SK-N-SH (cell line): Measurements from ENCODE around the gene MPV17L2. TPM values are rescaled to one million over a fixed set of nuclear protein-coding genes. Genes with fewer than 3 reads are reported as not detected.

ENCODE experiments used
- CTCF ChIA-PET: fragments of 300-600, 350-600 bp; formaldehyde crosslinking; extraction: SDS; loops from one replicate; lab custom pipeline; 2021; lab: Yijun Ruan, JAX
- POLR2A ChIA-PET: fragments of 350-600 bp; sonication (Branson Sonifier 250); formaldehyde crosslinking; extraction: SDS; loops from one replicate; lab custom pipeline; 2020; ENCODE audit warnings: antibody characterized with exemption, inconsistent platforms; lab: Yijun Ruan, JAX
- DNase-seq: peaks from one replicate; pipeline ENCODE4 v3.0.0; 2012
- H2AFZ ChIP-seq: fragments of 200-600 bp; sonication (generic); 2 replicates; pipeline ENCODE4 v1.8.1; 2016; ENCODE audit warnings: antibody characterized with exemption, mild to moderate bottlenecking, low read depth
- H3F3A ChIP-seq: fragments of 200-600 bp; sonication (generic); replicated peaks from 2 replicates; pipeline ENCODE3; 2016; ENCODE audit warnings: antibody characterized with exemption, mild to moderate bottlenecking; ENCODE audit not compliant: insufficient read depth
- H3K27ac ChIP-seq, 2 experiments: fragments of 200-500 bp in 1 of 2; fragments of 200-600 bp in 1 of 2; sonication (Bioruptor generic) in 1 of 2; sonication (generic), shearing (Covaris generic) in 1 of 2; 2 replicates each; pipeline versions ENCODE4 v1.5.1 to v1.6.1; 2014 to 2016; ENCODE audit warnings: low read depth in 2 of 2, inconsistent platforms in 1 of 2, low read length in 1 of 2, mild to moderate bottlenecking in 1 of 2, mixed read lengths in 1 of 2
- H3K27me3 ChIP-seq: fragments of 200-600 bp; sonication (generic), shearing (Covaris generic); 2 replicates; pipeline ENCODE4 v1.6.1; 2016; ENCODE audit warnings: mixed run types; ENCODE audit not compliant: insufficient read depth
- H3K36me3 ChIP-seq, 2 experiments: fragments of 200-500 bp in 1 of 2; fragments of 200-600 bp in 1 of 2; sonication (Bioruptor generic) in 1 of 2; sonication (generic) in 1 of 2; replicated peaks in 1 of 2; 2 replicates each; pipeline versions ENCODE3 to v1.5.1; 2014 to 2016; ENCODE audit warnings: low read length in 1 of 2, mild to moderate bottlenecking in 1 of 2; ENCODE audit not compliant: insufficient read depth in 2 of 2, control insufficient read depth in 1 of 2
- H3K4me1 ChIP-seq, 2 experiments: fragments of 200-500 bp in 1 of 2; fragments of 200-600 bp in 1 of 2; sonication (Bioruptor generic) in 1 of 2; sonication (generic), shearing (Covaris generic) in 1 of 2; 2 replicates each; pipeline versions ENCODE4 v1.5.1 to v1.6.1; 2014 to 2016; ENCODE audit warnings: low read depth in 1 of 2, low read length in 1 of 2, mixed run types in 1 of 2; ENCODE audit not compliant: insufficient read depth in 2 of 2, control insufficient read depth in 1 of 2
- H3K4me2 ChIP-seq: fragments of 200-600 bp; sonication (generic), shearing (Covaris generic); 2 replicates; pipeline ENCODE4 v1.6.1; 2017; ENCODE audit warnings: mixed run types
- H3K4me3 ChIP-seq, 2 experiments: fragments of 200-500 bp in 1 of 2; fragments of 200-600 bp in 1 of 2; sonication (Bioruptor generic) in 1 of 2; sonication (generic), shearing (Covaris generic) in 1 of 2; 2 replicates each; pipeline versions ENCODE4 v1.5.1 to v1.8.1; 2014 to 2016; ENCODE audit warnings: low read depth in 2 of 2, inconsistent platforms in 1 of 2, low read length in 1 of 2, mild to moderate bottlenecking in 1 of 2, mixed read lengths in 1 of 2, moderate library complexity in 1 of 2
- H3K79me2 ChIP-seq: fragments of 200-600 bp; sonication (generic); 2 replicates; pipeline ENCODE4 v1.8.1; 2017; ENCODE audit warnings: mild to moderate bottlenecking; ENCODE audit not compliant: insufficient read depth
- H3K9ac ChIP-seq: fragments of 200-600 bp; sonication (generic); 2 replicates; pipeline ENCODE4 v1.6.1; 2017; ENCODE audit warnings: mixed run types
- H3K9me2 ChIP-seq: fragments of 200-600 bp; sonication (generic); 2 replicates; pipeline ENCODE4 v1.6.1; 2017; ENCODE audit warnings: mixed run types
- H3K9me3 ChIP-seq: fragments of 200-600 bp; sonication (generic); 2 replicates; pipeline ENCODE4 v1.6.1; 2017; ENCODE audit warnings: mixed run types, mild to moderate bottlenecking, moderate library complexity
- H4K20me1 ChIP-seq: fragments of 200-600 bp; sonication (generic); 2 replicates; pipeline ENCODE4 v1.6.1; 2017; ENCODE audit warnings: mild to moderate bottlenecking, mixed run types; ENCODE audit not compliant: insufficient read depth
- ELF1 ChIP-seq: IDR thresholded peaks from 2 replicates; pipeline ENCODE4 v1.4.0; 2012
- EZH2phosphoT487 ChIP-seq: fragments of 200-600 bp; sonication (generic); IDR thresholded peaks from 2 replicates; pipeline ENCODE4 v1.6.1; 2017; ENCODE audit warnings: low read depth, mixed run types, mild to moderate bottlenecking, antibody characterized with exemption, moderate library complexity, borderline replicate concordance
- FOSL2 ChIP-seq: IDR thresholded peaks from 2 replicates; pipeline ENCODE4 v1.4.0; 2012; ENCODE audit warnings: low read depth, mild to moderate bottlenecking, moderate library complexity, borderline replicate concordance
- MXI1 ChIP-seq: IDR thresholded peaks from 2 replicates; pipeline ENCODE4 v1.6.1; 2012; ENCODE audit warnings: mild to moderate bottlenecking, low read depth, low read length, improper control_type of control experiment
- POLR2AphosphoS5 ChIP-seq: IDR thresholded peaks from 2 replicates; pipeline ENCODE4 v1.6.1; 2012; ENCODE audit warnings: low read depth, low read length
- SIN3A ChIP-seq: IDR thresholded peaks from 2 replicates; pipeline ENCODE4 v1.6.1; 2012; ENCODE audit warnings: low read depth, mild to moderate bottlenecking, low read length, moderate library complexity, borderline replicate concordance
- TCF12 ChIP-seq: IDR thresholded peaks from 2 replicates; pipeline ENCODE4 v1.4.0; 2012
- TEAD4 ChIP-seq: IDR thresholded peaks from 2 replicates; pipeline ENCODE4 v1.4.0; 2012; ENCODE audit warnings: mild to moderate bottlenecking, borderline replicate concordance; ENCODE audit not compliant: insufficient read depth
- USF1 ChIP-seq: IDR thresholded peaks from 2 replicates; pipeline ENCODE4 v1.4.0; 2012; ENCODE audit warnings: low read depth, borderline replicate concordance
- WGBS: methylation state at CpG from one replicate; pipeline ENCODE4 v1.1.6; 2017; ENCODE audit warnings: low lambda C conversion rate; 5-methylcytosine and 5-hydroxymethylcytosine counted together
- polyA plus RNA-seq, 3 experiments: library from polyadenylated mRNA; depleted of rRNA; stranded (reverse); fragments of >200 nt; gene quantifications; 2 replicates each; pipeline ENCODE4 v1.2.3, GENCODE V29; 2012
- TF ChIP-seq, protein P1 (sequence below): fragments of 150-350 bp; IDR thresholded peaks from 2 replicates; pipeline ENCODE4 v1.6.1; 2016; ENCODE audit warnings: mild to moderate bottlenecking, low read depth, low read length
- TF ChIP-seq, protein P2 (sequence below): IDR thresholded peaks from 2 replicates; pipeline ENCODE4 v1.4.0; 2012; ENCODE audit warnings: low read depth

MPV17L2 gene
- polyA plus RNA-seq, 1 of the 3 experiments (the other 2 are of a cell fraction), result 17.5 TPM

- no peak for TF ChIP-seq MXI1
- no peak for TF ChIP-seq SIN3A
- no peak for TF ChIP-seq ELF1
- TF ChIP-seq EZH2phosphoT487, result no peak
- TF ChIP-seq FOSL2, result no peak
- no peak for TF ChIP-seq USF1
- TF ChIP-seq, protein P1, sequence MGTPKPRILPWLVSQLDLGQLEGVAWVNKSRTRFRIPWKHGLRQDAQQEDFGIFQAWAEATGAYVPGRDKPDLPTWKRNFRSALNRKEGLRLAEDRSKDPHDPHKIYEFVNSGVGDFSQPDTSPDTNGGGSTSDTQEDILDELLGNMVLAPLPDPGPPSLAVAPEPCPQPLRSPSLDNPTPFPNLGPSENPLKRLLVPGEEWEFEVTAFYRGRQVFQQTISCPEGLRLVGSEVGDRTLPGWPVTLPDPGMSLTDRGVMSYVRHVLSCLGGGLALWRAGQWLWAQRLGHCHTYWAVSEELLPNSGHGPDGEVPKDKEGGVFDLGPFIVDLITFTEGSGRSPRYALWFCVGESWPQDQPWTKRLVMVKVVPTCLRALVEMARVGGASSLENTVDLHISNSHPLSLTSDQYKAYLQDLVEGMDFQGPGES, result no peak
- TF ChIP-seq TCF12, result no peak
- TF ChIP-seq, all 33 proteins: peak for 0
- Histone ChIP-seq H3K9ac (peak overlapping the region; percentile 52; the same call in 1 of the 2 replicates), H3K9me2 (no peaks in the 10 kb centered on the region), H3K4me3 (peak overlapping the region; percentile 63 to 78; a peak in 3 of 4 replicates), H3K36me3 (peaks cover 6 to 11% of the 10 kb centered on the region in 2 experiments), H3K27me3 (no peaks in the 10 kb centered on the region), H3F3A (peaks cover 5% of the 10 kb centered on the region), H4K20me1 (no peaks in the 10 kb centered on the region), H3K79me2 (no peaks in the 10 kb centered on the region), H3K27ac (no peak overlapping the region; a peak in 1 of 4 replicates), H2AFZ (peak overlapping the region; percentile 87; the same call in 1 of the 2 replicates), H3K9me3 (no peaks in the 10 kb centered on the region), H3K4me2 (peak overlapping the region; percentile 94), H3K4me1 (peaks cover 0 to 8% of the 10 kb centered on the region in 2 experiments; a peak in 1 of 4 replicates)
- CTCF ChIA-PET, result interaction anchor here (1.2 to 9.4 kb wide), 2 partner anchors 62 to 106 kb away, joined by 3 to 78 read pairs; no protein-coding TSS in a partner anchor
- POLR2A ChIA-PET, result no interaction called here
- no peak for DNase-seq
- WGBS, result 93% methylated on average over 11 of the region's 18 CpGs
Observed at GRCh38 chr19:18173054-18173571, 19.9 kb upstream of the MPV17L2 start.

GRCh38 chr19:18173572-18174288, 19.3 kb upstream of the MPV17L2 start, which contains the start of gene IFI30:
TSS of gene IFI30 (plus strand) at chr19:18173813. CDS start at chr19:18173842, 29 bp downstream.
- H3K9me3 ChIP-seq, result no peaks in the 10 kb centered on the region
- peak within 1 kb of the TSS; percentile 52 for H3K9ac ChIP-seq
- 7% methylated on average over 31 of the region's 47 CpGs for WGBS
- peaks cover 6 to 9% of the 10 kb centered on the region in 2 experiments for H3K36me3 ChIP-seq
- peak within 1 kb of the TSS; percentile 87 for H2AFZ ChIP-seq
- peak within 1 kb of the TSS; percentile 63 to 78 for H3K4me3 ChIP-seq
- peak; percentile 88 for DNase-seq
- H3K9me2 ChIP-seq, result no peaks in the 10 kb centered on the region
- CTCF ChIA-PET, result interaction anchor here (0.7 to 2.3 kb wide), 8 partner anchors 9 to 166 kb away, joined by 3 to 19 read pairs (median 6); partner anchors contain the start of gene MPV17L2
- no peaks in the 10 kb centered on the region for H4K20me1 ChIP-seq
- peaks cover 5% of the 10 kb centered on the region for H3F3A ChIP-seq
- H3K27ac ChIP-seq, result no peak within 1 kb of the TSS; a peak in 1 of 4 replicates
- no peaks in the 10 kb centered on the region for H3K27me3 ChIP-seq
- POLR2A ChIA-PET, result interaction anchor here (0.6 kb wide), 1 partner anchor 12 kb away, joined by 3 read pairs; no protein-coding TSS in a partner anchor
- TF ChIP-seq POLR2AphosphoS5 (0 out of 2 replicates have a peak, but pooled peaks have one; percentile 16), TEAD4 (no peak)
- TF ChIP-seq, protein P2, sequence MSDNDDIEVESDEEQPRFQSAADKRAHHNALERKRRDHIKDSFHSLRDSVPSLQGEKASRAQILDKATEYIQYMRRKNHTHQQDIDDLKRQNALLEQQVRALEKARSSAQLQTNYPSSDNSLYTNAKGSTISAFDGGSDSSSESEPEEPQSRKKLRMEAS, result peak; percentile 43; the same call in 1 of the 2 replicates
- TF ChIP-seq, all 33 proteins: peak for 2
- H3K4me2 ChIP-seq, result peak within 1 kb of the TSS; percentile 94
- no peaks in the 10 kb centered on the region for H3K79me2 ChIP-seq
- peaks cover 0 to 8% of the 10 kb centered on the region in 2 experiments; a peak in 1 of 4 replicates for H3K4me1 ChIP-seq
